Measurements from ENCODE around the gene GRAMD2B.
"Not testable (repeated sequence)": the region's sequence is repeated elsewhere in the genome, so short reads cannot be mapped to it uniquely, and the experiment has no call there.

Gene GRAMD2B

DNA sequence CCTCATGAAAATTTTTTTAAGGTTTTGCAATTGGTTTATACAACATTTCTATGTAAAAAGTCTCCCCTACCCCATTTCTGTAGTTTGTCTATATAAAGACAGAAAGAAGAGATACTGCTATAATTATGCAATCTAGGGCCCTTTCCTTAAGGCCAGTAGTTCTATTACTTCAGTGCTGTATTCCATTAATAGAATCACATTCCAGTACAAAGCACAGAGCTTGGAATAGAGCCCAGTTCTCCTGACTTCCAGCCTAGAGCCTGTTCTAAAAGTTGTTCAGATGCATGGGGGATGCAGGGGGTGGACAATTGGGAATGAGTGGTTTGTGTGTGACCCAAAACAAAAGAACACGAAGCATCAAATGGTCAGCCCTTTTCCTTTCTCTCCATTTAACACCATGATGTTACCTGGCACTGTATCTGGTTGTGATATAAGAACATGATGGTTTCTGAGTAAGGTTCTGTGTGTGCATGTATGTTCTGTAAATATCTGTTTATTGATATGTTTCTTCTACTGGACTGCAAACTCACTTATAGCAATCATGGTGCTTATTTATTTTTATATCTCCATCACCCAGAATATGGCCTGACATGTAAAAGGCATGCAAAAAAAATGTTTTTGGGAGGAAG, 8.2 kb upstream of the GRAMD2B start:
- DNase-seq = no peak

DNA sequence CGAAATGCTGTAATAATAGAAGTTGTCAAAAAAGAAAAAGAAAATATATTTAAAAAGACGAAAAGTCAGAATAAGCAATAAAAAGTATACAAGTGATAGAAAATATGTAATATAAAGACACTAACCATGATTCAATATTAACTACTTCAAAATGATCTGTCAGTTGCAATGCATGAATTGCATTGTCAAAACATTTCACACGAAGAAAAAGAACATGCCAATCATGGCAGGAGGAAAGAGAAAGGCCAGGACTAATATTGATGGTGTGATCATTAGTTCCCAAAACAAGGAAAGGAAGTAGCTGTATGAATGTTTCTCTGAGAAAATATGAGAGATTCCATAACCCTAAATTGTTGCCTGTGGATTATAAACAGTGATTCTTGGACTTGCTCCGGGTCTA, 7.4 kb upstream of the GRAMD2B start:
- no peak for DNase-seq

DNA sequence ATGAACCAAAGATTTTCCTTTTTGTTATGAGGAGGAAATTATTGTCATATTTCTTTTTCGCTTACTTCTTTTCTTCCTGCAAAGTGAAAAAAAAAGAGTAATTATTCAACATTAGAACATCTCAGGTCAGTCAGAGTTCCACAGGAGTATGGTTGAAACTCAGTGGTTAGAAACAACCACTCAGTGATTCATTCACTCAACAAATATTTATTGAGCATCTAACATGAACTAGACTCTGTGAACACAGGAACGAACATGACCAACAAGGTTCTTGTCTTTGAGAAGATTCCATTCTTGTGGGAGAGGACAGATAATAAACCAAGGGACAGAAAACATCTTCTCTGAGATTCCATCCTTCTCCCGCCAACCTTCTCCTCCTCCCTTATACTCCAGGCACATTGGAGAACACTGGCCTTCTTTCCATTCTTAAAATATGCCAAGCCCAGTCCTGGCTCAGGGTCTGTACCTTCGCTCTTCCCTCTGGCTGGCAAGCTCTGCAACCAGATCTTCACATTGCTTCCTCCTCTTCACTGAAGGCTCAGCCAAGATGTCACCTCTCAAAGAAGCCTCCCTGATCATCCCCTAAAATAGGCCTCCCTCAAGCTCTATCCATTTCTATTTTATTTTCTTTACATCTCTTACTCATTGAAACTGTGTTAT, 6.8 kb upstream of the GRAMD2B start:
- no peak for DNase-seq

DNA sequence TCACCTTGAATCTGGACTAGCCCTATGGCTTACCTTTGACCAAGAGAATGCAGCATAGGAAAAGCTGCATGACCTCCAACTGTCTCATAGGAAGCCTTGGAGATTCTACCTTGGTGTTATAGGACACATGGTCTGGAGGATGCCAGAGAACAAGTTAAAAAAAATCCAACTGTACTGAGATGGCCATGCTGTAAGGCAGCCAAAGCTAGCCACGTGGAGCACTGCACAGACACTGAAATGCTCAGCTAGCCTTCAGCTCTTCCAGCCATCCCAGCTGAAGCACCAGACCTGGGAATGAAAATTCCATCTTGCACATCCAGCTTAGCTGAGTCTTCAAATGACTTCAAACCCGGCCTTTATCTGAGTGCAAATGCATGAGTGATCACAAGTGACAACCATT, 6.0 kb upstream of the GRAMD2B start:
- DNase-seq = no peak

DNA sequence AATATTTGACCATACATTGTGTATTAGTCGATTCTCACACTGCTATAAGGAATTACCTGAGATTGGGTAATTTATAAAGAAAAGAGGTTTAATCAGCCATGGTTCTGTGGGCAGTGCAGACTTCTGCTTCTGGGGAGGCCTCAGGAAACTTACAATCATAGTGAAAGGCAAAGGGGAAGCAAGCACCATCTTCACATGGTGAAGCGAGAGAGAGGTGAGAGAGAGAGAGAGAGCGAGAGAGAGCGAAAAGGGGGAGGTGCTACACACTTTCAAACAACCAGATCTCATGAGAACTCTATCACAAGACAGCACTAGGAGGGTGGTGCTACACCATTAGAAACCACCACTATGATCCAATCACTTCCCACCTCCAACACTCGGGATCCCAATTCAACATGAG, 4.1 kb upstream of the GRAMD2B start:
- DNase-seq = no peak

DNA sequence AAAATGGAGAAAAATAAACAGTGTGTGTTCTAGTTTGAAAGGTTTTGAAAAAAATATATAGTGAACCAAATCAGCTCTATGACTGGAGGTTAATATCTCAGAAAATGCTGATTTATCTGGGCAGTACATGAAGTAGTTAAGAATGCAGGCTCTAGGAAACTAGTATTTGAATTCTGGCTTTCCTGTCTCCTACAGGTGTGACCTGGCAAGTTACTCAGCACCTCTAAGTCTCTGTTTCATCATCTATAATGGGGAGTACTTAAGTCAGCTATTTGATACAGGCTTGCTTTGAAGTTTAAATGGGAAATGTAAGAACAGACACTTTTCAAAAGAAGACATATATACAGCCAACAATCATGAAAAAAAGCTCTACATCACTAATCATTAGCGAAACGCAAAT, 5.2 kb downstream of the GRAMD2B start:
- no peak for DNase-seq

DNA sequence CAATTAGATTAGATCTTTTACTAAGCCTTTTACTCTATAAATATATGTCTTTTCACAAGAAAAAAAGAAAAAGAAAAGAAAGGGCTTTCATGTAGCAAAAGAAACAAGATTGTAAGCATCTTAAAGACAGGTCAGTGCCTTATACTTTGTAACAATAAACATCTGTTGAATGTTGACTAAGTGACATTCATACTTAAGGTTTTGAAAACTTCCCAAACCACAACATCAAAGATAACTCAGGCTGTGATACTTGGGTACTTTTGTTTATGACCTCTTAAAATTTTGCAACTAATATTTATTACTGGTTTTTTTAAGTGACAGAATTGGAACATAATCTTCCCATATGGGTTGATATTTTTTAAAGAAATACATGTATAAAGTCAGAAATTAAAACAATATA, 7.4 kb downstream of the GRAMD2B start:
- no peak for DNase-seq

DNA sequence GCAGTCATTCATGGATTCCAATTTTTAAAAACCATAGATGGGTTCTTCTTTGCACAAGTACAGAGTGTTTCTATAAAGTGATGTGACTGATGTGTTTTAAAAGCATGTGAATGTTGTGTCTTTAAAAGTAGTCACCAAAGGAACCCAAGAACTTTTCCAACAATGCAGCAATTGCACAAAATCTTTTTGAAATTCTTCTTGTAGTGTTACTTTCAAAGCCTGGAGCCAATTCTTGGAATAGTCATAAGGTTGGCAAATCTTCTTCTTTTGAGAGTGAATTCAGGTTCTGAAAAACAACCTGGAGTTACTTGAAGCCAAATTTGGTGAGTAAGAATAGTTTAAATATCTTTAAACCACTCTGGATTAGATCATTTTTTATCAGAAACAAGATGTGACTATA, 10.5 kb downstream of the GRAMD2B start:
- DNase-seq = no peak

DNA sequence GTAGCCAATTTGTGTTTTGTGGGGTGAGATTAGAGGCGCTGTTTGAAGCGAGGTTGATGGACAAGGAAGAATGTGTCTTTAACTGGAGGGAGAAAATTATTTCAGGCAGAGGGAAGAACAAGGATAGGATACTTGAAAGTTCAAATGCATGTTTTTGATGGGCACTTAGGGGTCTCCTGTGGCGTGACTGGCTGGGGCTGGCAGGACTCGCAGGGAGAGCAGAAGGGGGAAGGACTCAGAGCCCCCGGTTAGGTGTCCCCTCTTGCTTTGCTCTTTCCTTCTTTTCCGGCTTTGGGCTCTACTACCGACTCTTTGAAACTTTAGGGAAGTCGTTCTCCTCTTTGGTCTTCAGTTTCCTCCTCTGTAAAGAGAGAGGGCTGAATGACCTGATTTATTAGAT, 12.1 kb downstream of the GRAMD2B start:
- DNase-seq = no peak

DNA sequence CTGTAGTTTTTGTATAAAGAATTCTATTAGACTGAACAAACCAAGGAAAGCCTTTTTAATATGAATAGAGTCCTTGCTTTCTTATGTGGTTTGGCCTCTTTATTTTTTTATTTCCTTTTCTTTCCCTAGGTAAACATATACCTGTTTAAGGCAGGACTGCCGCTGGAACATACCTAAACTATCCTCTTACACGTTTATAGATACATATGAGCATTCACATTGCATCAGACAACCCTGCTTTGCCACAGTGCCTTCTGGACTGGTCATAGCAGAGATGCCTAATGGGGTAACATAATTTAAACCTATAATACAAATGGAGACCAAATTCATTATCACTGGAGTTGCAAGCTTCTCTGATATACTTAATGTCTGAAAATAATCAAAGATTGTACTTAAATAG, 12.5 kb downstream of the GRAMD2B start:
- no peak for DNase-seq

DNA sequence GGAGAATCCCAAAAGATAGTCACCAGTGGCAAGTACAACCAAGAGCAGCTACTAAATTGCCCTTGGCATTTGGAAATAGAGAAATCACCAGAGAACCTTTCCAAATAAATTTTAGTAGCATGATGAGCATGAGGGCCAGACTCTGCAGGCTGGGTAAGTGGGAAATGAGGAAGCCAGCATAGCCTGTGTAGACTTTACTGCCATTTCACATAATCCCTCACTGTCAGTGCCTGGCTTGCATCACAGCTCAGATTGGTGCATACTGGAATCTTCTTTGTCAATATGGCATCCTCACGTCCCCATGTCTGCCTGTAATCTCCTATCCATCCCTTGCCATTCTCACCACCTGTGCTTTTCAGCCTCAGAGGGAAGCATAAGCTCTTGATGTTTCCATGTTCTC, 14.5 kb downstream of the GRAMD2B start:
- DNase-seq = no peak

DNA sequence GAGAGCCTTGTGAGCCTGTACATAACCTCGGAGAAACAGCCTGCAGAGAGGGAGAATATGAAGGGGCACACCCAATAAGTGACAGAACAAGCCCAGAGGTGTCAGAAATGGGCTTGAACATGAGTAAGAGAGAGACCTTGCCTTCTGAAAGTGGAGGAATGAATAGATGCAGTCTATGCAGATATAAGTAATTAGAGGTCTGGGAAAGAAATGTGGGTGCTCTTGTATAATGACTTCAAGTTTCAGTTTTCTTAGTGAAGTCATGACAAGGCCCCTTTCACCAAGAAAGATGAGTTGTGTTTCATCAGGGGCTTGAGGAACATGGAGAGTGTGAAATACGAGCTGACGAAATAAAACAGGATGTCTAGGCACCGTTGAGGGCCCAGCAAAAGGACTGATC, 15.1 kb downstream of the GRAMD2B start:
- no peak for DNase-seq

DNA sequence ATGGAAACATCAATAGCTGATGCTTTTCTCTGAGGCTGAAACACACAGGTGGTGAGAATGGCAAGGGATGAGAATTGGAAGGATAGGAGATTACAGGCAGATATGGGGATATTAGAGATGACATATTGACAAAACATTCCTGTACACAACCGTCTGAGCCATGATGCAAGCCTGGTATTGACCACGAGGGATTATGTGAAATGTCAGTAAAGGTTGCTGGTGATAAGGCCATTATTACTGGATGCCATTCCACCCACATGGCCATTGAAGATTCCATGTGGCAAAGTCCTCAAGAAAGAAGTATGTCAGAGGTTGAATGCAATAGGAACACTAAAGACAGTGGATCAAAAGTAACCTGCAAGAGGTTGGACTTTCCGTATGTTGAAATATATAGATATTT, 15.7 kb downstream of the GRAMD2B start:
- DNase-seq = no peak

DNA sequence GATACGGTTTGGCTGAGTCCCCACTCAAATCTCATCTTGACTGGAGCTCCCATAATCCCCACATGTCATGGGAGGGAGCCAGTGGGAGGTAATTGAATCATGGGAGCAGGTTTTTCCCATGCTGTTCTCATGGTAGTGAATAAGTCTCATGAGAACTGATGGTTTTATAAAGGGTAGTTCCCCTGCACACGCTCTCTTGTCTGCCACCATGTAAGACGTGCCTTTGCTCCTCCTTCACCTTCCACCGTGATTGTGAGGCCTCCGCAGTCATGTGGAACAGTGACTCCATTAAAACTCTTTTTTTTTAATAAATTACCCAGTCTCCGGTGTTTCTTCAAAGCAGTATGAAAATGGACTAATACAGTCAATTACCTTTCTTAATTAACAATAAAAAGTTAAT, 16.5 kb downstream of the GRAMD2B start:
- DNase-seq = not testable (repeated sequence)

DNA sequence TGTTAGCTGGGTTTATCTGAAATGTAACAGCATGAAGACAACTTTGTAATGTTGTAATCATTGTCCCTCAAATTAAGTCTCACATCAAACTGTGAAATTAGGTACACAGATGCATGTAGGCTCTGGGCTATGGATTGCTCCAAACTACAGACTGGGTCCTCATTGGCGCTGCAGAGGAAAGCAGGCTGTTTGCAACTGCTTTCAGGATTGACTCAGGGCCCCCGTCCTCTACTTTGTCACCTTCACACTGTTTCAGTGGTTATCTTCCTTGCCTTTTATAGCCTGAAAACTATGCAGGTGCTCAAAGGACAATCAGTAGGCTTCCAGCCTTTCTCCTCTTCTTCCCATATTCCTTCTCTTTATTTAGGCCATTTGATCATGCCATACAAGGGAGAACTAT, 18.0 kb downstream of the GRAMD2B start:
- no peak for DNase-seq

DNA sequence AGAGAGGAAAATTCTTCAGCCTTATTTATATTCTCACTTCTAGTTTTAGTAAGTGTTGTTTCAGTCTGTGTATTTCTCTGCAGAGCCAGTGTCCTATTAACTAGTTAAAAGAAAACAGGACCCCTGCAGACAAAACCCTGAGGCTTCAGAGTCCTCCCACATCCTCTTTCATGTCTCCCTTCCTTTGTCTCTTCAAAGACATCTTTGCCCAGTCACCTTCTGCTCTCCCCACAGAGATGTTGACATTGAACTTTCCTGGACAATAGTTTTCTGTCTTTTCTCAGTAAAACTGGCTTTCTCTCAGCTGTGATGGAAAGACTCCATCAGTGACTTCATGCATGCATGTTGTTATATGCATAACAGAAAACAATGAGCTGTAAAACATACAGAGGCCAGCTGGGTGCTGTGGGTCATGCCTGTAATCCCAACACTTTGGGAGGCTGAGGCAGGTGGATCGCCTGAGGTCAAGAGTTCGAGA, 20.2 kb downstream of the GRAMD2B start:
- no peak for DNase-seq

DNA sequence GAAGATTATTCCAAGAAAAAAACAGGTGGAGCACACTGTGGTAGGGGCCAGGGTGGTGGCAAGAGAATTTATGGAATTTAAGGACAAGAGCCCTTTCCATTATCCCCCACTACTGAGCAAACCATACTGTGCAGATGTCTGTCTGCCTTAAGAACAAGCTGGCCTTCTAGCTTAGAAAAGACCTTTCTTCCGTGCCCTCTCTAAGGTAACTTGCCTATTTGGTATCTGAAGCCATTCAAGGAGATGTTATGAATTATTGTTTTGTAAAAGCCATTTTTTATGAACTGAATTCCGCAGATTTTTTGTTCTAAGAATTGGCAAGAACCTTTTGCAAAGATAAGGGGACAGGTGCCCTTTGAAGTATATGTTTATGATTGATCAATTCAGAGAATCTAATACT, 20.9 kb downstream of the GRAMD2B start:
- DNase-seq = no peak

DNA sequence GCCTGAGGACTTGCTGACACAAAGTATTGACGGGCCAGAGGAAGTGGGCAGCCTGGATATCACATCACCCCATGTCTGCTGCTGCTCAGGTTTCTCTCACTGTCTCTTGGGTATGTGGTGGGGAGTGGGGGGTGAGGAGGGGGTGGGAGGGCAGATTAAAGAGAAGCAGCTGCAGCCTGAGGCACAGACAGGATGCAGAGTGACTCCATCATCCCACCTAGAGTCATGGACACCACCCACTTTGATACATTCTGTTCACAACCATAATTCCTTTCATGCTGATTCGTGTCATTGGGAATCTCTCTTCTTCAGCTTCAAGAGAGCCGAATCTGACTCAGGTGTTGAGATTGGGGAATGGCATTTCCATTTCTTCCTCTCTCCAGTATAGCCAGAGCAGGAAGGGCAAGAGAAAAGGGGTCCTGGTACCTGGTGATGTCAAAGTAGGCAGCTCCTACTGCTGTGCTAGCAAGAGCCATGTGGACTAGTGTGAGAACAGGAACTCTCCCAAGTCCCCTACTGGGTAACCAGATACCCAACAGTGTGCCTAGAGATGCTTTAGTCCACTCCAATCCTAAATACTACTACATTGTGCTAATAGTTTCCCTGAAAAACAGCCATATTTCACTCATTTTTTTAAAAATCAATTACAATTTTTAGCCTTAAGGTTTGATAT, 22.4 kb downstream of the GRAMD2B start:
- no peak for DNase-seq

DNA sequence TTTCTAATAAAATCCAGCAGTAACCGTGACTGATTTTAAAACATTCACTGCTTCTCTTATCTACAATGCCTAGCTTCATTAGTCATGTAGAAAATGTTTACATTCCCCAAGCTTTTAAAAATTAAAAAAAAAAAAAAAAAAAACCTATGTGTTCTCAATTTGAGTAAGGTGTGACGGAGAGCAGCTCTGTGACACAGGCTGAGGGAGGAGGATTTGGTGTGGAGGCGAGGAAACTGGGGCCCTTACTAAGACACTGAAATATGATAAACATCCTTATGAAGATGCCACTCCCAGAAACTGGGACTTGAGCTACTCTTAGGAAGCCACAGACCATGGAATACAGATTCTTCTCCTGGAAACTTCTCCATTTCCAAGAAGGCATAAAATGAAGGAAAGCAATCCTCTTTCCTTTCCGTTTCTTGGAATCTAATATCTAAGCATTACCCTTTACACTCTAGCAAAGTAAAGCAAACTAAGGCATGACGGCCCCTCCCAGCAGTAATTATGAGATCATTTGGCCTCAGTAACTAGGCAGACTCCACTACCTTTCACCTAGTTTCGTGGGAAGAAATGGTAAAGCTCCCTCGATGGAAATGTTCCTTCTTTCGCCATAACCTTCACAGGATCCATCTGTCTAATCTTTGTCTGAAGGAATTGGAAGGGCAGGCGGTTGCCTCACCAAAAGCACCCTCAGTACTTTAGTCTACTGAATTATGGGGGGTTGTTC, 23.5 kb downstream of the GRAMD2B start:
- DNase-seq = peak; percentile 51

DNA sequence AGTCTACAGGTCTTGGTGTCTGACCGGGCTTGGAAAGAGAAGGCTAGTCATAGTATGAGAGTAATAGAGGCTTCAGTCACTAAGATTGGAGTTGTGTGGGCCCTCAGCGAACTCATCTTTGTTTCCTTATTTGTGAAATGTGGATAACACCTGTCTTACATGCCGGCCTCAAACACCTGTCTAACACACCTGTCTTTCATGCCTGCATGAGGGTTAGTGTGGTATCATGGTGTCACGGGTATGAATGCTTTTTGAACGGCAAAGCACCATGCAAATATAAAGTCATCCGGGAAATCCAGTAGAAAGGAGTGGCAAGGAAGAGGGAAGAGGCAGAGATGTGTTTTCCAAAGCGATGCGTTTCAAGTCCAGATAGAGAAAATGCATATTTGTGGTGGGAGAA, 25.5 kb downstream of the GRAMD2B start:
- no peak for DNase-seq

DNA sequence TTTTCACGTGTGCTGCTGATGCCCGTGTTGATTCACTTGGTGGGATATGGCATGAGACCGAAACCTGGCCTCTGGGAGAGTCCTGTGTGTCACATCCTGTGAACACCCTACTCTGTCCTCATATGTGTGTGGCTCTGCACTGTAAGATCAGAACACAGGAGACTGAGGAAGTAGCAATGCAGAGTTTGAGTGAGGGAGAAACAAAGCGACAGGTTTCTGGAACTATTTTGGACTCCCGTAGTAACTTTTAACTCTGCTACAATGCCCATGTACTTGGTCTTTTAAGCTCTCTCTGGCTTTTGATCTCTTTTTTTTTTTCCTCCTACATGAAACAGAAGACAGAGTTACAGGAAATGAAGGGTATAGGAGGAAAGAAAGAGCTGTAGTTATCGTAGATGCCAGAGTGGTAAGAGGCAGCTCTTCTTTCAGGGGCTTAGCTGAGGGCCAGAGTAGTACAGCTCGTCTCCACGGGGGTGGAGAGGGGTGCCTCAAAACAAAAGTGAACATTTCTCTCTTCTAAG, 26.6 kb downstream of the GRAMD2B start:
- peak; percentile 63 for DNase-seq

DNA sequence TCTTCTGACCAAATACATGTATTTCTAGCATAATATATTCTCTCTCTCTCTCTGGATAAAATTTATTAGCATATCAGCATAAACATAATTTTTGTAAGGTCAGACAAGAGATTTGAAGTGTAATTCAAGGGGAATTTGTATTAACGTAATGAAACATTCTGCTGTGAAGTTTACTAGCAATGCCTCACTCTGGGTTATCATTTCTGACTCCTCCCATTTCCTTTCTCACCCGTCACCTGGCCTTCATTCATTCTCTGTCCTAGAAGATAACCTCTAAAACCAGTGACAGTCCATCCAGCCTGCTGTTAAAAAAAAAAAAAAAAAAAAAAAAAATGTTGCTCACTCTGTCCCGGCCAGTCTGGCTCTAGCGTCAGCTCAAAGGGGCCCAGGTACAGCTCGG, 27.1 kb downstream of the GRAMD2B start:
- no peak for DNase-seq

DNA sequence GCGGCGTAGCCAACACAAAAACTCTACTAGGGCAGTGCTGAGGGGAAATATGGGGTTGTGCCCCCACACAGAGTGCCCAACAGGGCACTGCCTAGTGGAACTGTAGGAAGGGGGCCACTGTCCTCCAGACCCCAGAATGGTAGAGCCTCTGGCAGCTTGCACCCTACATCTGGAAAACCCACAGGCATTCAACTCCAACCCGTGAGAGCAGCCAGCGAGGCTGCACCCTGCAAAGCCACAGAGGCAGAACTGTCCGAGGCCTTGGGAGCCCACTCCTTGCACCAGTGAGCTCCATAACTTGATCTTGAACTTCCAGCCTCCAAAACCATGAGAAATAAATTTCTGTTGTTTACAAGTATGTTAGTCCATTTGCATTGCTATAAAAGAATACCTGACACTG, 27.7 kb downstream of the GRAMD2B start:
- no peak for DNase-seq

DNA sequence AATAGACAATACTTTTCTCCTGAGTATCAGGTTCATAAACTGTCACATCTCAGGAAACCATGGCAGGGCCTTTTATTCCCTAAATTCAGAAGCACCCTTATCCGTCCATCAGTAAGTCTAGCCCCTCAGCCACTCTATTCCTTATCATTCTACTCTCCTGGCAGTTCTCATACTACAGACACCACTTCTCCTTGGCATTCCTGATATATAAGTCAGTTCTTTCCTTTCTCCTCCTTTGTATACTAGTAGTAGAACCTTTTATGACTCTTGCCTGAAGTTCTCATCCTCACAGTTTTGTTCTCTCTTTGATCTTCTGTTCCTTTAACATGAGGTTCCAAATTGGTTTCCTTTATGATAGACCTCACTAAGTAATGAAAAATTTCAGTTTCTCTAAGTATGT, 29.3 kb downstream of the GRAMD2B start:
- no peak for DNase-seq
